Ascending aorta (tissue), 2 donors: ENCODE data around the gene CEP44. TPM values are rescaled to one million over a fixed set of nuclear protein-coding genes. Genes with fewer than 3 reads are reported as not detected.

ENCODE experiments used
- DNase-seq, 2 donors: peaks; one replicate each; pipeline ENCODE4 v3.0.0-alpha.2; 2019; ENCODE audit warnings: low spot score in 2 of 2
- H3K27ac ChIP-seq, 2 donors: fragments of 200-600 bp; sonication (generic); one replicate each; pipeline ENCODE4 v1.5.1; 2016 to 2017; ENCODE audit warnings: mild to moderate bottlenecking in 1 of 2
- H3K27me3 ChIP-seq: fragments of 200-600 bp; sonication (generic); one replicate; pipeline ENCODE4 v1.5.1; 2017
- H3K36me3 ChIP-seq, 2 donors: fragments of 200-600 bp; sonication (generic); one replicate each; pipeline ENCODE4 v1.5.1; 2016
- H3K4me1 ChIP-seq, 2 donors: fragments of 200-600 bp; sonication (generic); one replicate each; pipeline ENCODE4 v1.5.1; 2016 to 2017; ENCODE audit warnings: mild to moderate bottlenecking in 1 of 2
- H3K4me3 ChIP-seq, 2 donors: fragments of 200-600 bp; sonication (generic); one replicate each; pipeline ENCODE4 v1.5.1; 2016 to 2017; ENCODE audit warnings: mild to moderate bottlenecking in 1 of 2
- H3K9me3 ChIP-seq, 2 donors: fragments of 200-600 bp; sonication (generic); one replicate each; pipeline ENCODE4 v1.5.1; 2016
- intact Hi-C: fragments of 100-400 bp; cut with DNase I; formaldehyde crosslinking; loops from one replicate; pipeline ENCODE4 v1.15.1; 2023
- total RNA-seq: library from RNA; depleted of rRNA; stranded (reverse); fragments of >200 nt; gene quantifications from one replicate; pipeline ENCODE4 v1.1.0, GENCODE V29; 2016
- TF ChIP-seq, protein P1 (sequence below), 3 experiments: fragments of 200-600 bp in 2 of 3; fragments of 450-650 bp in 1 of 3; sonication (generic) in 2 of 3; IDR thresholded peaks; one replicate each; pipeline ENCODE4 v1.5.1; 2016 to 2019; ENCODE audit warnings: antibody characterized with exemption in 3 of 3, mild to moderate bottlenecking in 1 of 3, moderate library complexity in 1 of 3

CEP44 gene
- total RNA-seq, 1 donor from 2014 or later = 5.7 TPM

DNA sequence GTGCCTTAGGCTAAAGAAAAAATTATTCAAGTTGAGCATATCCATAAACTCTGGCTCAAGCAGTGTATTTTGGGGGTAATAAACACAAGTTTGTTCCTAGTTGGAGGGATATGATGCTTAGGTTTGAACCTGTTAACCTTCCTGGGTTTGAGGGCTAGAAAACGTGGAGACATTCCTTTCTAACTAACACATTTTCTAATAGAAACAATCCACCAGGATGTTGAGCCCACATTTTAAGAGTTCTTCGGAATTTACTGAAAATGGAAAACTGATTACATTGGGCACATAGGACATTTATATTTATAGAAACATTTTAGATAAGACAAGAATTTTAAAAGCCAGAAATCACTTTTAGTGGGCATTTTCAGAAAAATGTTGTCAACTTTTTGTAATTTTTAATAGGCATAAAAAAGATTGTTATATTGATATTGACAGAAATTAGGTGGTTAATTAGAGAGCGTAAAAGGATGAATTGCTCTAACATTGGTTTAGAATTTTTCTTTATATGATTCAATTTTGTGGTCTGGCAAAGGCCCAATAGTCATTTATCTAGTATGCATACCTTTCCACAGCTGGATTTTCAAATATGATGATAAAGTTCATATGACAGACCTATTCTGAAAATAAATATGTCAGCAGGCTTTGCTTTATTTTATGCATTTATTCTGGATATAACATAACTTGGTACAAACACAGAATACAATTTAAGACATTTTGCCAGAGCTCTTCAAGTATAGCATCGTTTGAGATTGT is 49.2 kb downstream of the CEP44 start:
- Histone ChIP-seq H3K4me3 (no peak overlapping the region), H3K27me3 (no peaks in the 10 kb centered on the region), H3K9me3 (no peaks in the 10 kb centered on the region), H3K4me1 (peaks cover 0 to 3% of the 10 kb centered on the region in 2 donors), H3K36me3 (no peaks in the 10 kb centered on the region), H3K27ac (no peak overlapping the region)
- no peak for DNase-seq
- intact Hi-C loops = no loop called here
- TF ChIP-seq, protein P1, sequence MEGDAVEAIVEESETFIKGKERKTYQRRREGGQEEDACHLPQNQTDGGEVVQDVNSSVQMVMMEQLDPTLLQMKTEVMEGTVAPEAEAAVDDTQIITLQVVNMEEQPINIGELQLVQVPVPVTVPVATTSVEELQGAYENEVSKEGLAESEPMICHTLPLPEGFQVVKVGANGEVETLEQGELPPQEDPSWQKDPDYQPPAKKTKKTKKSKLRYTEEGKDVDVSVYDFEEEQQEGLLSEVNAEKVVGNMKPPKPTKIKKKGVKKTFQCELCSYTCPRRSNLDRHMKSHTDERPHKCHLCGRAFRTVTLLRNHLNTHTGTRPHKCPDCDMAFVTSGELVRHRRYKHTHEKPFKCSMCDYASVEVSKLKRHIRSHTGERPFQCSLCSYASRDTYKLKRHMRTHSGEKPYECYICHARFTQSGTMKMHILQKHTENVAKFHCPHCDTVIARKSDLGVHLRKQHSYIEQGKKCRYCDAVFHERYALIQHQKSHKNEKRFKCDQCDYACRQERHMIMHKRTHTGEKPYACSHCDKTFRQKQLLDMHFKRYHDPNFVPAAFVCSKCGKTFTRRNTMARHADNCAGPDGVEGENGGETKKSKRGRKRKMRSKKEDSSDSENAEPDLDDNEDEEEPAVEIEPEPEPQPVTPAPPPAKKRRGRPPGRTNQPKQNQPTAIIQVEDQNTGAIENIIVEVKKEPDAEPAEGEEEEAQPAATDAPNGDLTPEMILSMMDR (IDR thresholded peaks at IDR 0.05) = no peak

DNA sequence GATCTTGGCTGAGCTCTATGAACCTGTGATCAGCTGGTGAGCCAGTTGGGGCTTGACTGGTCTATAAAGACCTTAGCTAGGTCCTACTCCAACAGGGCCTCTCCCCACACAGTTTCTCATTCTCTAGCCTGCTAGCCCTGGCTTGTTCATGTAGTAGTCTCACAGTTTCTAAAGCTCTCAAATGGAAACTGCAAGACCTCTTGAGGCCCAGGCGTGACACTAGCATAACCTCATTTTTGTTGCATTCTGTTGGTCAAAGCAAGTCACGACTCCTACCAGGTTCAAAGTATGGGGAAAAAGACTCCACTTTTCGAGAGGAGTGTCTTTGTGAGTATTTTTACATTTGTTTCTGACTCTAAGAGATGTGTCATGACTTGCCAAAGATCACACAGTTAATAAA is 50.9 kb downstream of the CEP44 start:
- Histone ChIP-seq H3K27me3 (no peaks in the 10 kb centered on the region), H3K36me3 (no peaks in the 10 kb centered on the region), H3K4me1 (peaks cover 0 to 3% of the 10 kb centered on the region in 2 donors), H3K9me3 (no peaks in the 10 kb centered on the region), H3K4me3 (no peak overlapping the region), H3K27ac (no peak overlapping the region)
- no peak for DNase-seq
- intact Hi-C loops = no loop called here
- TF ChIP-seq, protein P1 (IDR thresholded peaks at IDR 0.05) = no peak

DNA sequence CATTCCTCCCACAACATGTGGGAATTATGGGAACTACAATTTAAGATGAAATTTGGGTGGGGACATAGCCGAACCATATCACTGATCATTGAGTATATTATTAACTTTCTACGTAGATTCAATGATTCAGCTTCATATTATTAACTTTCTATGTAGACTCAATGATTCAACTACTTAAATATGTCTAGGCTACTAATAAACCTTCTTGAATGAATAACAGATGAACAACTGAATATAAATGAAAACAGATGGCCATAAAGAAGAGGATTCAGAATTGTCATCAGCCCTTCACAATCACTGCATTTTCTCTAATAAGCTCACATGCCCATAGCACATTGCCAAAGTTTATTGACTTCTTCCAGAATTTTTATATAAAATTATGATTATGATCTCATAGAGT is 57.0 kb downstream of the CEP44 start:
- DNase-seq = no peak
- TF ChIP-seq, protein P1 (IDR thresholded peaks at IDR 0.05) = no peak
- no peaks in the 10 kb centered on the region for H3K27me3 ChIP-seq
- no peaks in the 10 kb centered on the region for H3K9me3 ChIP-seq
- no peak overlapping the region for H3K4me3 ChIP-seq
- intact Hi-C loops = no loop called here
- H3K36me3 ChIP-seq = no peaks in the 10 kb centered on the region
- H3K4me1 ChIP-seq = no peaks in the 10 kb centered on the region
- no peak overlapping the region for H3K27ac ChIP-seq

DNA sequence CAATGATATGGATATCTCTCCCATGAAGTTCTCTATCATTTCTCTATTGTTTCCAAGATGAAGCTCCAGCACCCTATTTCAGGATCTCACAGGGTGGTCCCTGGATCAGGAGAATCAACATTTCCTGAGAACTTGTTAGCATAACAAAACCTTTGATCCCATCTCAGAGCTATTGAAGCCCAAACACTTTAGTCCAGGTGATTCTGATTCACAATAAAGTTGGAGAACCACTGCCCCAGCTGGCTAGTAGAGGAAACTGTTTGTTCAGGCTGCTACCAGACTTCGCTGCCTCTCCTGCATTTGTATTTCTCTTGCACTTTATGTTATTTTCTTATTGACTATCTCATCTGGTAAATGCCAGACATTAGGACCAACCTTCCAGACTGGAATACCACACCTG is 65.4 kb downstream of the CEP44 start:
- intact Hi-C loops = no loop called here
- TF ChIP-seq, protein P1 (IDR thresholded peaks at IDR 0.05) = no peak
- Histone ChIP-seq H3K27ac (no peak overlapping the region), H3K9me3 (no peaks in the 10 kb centered on the region), H3K4me3 (no peak overlapping the region), H3K27me3 (no peaks in the 10 kb centered on the region), H3K4me1 (no peaks in the 10 kb centered on the region), H3K36me3 (no peaks in the 10 kb centered on the region)
- no peak for DNase-seq

DNA sequence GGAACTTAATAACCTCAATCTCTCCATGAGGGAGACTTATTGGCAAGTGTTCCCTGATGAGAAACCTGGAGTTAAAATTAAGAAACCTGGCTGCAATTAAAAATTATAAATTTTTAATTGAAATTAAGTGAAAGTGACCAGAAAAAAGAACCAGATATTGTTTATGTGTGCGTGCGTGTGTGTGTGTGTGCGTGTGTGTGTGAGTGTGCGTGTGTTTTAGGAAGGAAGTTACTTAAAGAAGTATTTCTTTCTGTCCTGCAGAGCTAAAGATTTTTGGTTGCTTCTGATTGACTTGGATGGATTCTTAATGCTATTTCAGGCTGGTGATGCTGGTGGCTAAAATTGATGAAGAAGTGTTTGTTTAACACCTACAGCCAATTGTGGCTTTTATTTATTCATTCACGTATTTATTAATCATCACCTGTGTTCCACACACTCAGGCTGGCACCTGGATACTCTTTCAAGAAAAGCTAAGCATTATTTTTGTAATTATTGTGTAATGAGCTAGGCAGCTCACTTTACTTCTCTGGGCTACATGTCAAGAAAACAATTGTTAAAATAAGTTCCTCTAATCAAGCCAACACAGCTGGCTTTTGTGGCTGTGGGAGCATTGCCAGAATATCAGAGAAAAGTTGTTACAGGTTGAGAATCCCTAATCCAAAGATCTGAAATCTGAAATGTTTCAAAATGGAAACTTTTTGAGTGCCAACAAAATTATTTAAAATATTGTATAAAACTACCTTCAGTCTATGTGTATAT is 68.5 kb downstream of the CEP44 start:
- TF ChIP-seq, protein P1 (IDR thresholded peaks at IDR 0.05) = no peak
- no peaks in the 10 kb centered on the region for H3K36me3 ChIP-seq
- H3K27me3 ChIP-seq = no peaks in the 10 kb centered on the region
- no peak overlapping the region for H3K27ac ChIP-seq
- no peak overlapping the region for H3K4me3 ChIP-seq
- no peaks in the 10 kb centered on the region for H3K4me1 ChIP-seq
- intact Hi-C loops = no loop called here
- no peaks in the 10 kb centered on the region for H3K9me3 ChIP-seq
- no peak for DNase-seq
